Tibial artery (tissue), 4 donors: Measurements from ENCODE around the gene RNF126.
"Not testable (repeated sequence)": the region's sequence is repeated elsewhere in the genome, so short reads cannot be mapped to it uniquely, and the experiment has no call there.

ENCODE experiments used
- DNase-seq, 2 donors: peaks; one replicate each; pipeline ENCODE4 v3.0.0-alpha.2; 2019
- H3K27ac ChIP-seq, 2 donors: fragments of 200-600 bp; sonication (generic) in 1 of 2; 1 replicate in 1 of 2; 2 replicates in 1 of 2; pipeline ENCODE4 v1.5.1; 2018 to 2019; ENCODE audit warnings: mild to moderate bottlenecking in 1 of 2
- H3K27me3 ChIP-seq, 2 donors: fragments of 200-600 bp; sonication (generic) in 1 of 2; one replicate each; pipeline versions ENCODE4 v1.5.1 to v1.6.0; 2016 to 2019
- H3K36me3 ChIP-seq, 3 donors: fragments of 200-600 bp; sonication (generic) in 2 of 3; one replicate each; pipeline ENCODE4 v1.5.1; 2016 to 2019; ENCODE audit warnings: mild to moderate bottlenecking in 2 of 3
- H3K4me1 ChIP-seq, 4 donors: fragments of 200-600 bp; sonication (generic) in 2 of 4; 1 replicate in 3 of 4; 2 replicates in 1 of 4; pipeline ENCODE4 v1.5.1; 2016 to 2019
- H3K4me3 ChIP-seq, 2 donors: fragments of 200-600 bp; sonication (generic) in 1 of 2; 1 replicate in 1 of 2; 2 replicates in 1 of 2; pipeline ENCODE4 v1.5.1; 2018 to 2019; ENCODE audit warnings: mild to moderate bottlenecking in 2 of 2
- H3K9me3 ChIP-seq, 3 donors: fragments of 200-600 bp; sonication (generic) in 1 of 3; one replicate each; pipeline ENCODE4 v1.5.1; 2016 to 2019
- CTCF ChIP-seq, 2 experiments: fragments of 200-600 bp in 1 of 2; fragments of 450-650 bp in 1 of 2; IDR thresholded peaks; one replicate each; pipeline ENCODE4 v1.5.1; 2017 to 2019; ENCODE audit warnings: antibody characterized with exemption in 2 of 2, mild to moderate bottlenecking in 1 of 2, moderate library complexity in 1 of 2
- intact Hi-C: fragments of 100-400 bp; cut with DNase I; formaldehyde crosslinking; loops from one replicate; pipeline ENCODE4 v1.15.0; 2023; ENCODE audit warnings: low total_unique reads

RNF126 gene

GRCh38 chr19:622666-623065, 40.3 kb downstream of the RNF126 start:
- intact Hi-C loops: no loop called here
- H3K27ac ChIP-seq: no peak overlapping the region
- H3K36me3 ChIP-seq: peaks cover 62 to 94% (median 79%) of the 10 kb centered on the region in 3 donors

DNA sequence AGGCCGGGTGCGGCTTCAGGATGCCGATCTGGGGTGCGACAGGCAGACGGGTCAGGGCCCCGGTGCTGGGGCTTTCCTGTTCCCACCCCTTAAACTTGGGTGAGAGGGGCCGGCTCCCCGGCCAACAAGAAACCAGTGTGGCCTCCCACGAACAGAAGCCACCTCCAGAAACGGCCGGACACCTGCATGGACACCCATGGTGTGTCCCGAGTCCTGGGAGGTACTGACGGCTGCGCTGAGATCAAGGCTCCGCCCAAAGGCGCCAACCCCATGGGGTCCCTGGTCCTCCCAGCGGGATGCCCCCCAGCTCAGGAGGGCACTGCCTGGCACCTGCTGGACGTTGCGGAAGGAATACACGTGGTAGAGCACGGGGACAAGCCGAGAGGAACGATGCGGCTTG, 41.2 kb downstream of the RNF126 start:
- DNase-seq: no peak
- intact Hi-C loops: no loop called here
- Histone ChIP-seq H3K9me3 (no peaks in the 10 kb centered on the region), H3K27me3 (peaks cover 0 to 17% of the 10 kb centered on the region in 2 donors), H3K27ac (no peak overlapping the region), H3K36me3 (peaks cover 69 to 95% (median 87%) of the 10 kb centered on the region in 3 donors), H3K4me1 (no peaks in the 10 kb centered on the region), H3K4me3 (no peak overlapping the region)
- TF ChIP-seq CTCF (IDR thresholded peaks at IDR 0.05): no peak

More at GRCh38 chr19:622666-623065, 40.3 kb downstream of the RNF126 start:
- DNase-seq: no peak
- no peaks in the 10 kb centered on the region for H3K4me1 ChIP-seq
- H3K4me3 ChIP-seq: no peak overlapping the region
- H3K27me3 ChIP-seq: peaks cover 0 to 10% of the 10 kb centered on the region in 2 donors
- no peaks in the 10 kb centered on the region for H3K9me3 ChIP-seq
- no peak for TF ChIP-seq CTCF (IDR thresholded peaks at IDR 0.05)

GRCh38 chr19:621191-621590, 41.8 kb downstream of the RNF126 start:
- peaks cover 69 to 95% (median 88%) of the 10 kb centered on the region in 3 donors for H3K36me3 ChIP-seq
- DNase-seq, intact Hi-C loops: not testable (repeated sequence)

DNA sequence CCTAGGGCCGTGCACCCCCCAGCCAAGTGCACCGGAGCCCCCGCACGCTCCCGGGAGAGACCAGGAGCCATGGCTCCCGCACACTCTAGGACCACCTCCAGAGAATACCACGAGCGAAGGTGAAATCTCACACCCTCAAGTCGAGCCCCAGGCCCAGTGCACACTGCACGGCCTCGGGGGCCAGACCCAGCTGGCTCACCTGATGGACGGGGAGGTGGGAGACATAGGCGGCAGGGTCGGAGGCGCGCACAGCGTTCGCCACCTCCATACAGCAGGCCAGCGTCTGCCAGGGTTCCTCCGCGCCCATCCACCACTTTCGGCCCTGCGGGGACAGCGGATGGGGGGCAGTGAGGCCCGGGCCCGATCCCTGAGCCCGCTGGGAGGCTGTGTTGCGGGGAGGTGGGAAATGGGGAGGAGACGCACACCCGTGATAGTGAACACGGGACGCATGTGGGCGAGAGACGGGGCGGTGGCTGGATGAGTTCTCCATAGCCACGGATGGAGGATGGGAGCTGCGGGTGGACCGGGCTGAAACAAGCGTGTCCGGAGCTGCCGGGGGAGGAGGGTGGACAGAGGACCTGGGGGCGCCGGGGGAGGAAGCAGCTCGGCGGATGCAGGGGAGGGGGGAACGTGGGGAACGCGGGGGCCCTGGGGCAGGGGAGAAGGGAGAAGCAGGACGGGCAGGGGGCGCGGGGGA, 42.7 kb downstream of the RNF126 start:
- H3K27me3 ChIP-seq: peaks cover 0 to 23% of the 10 kb centered on the region in 2 donors
- DNase-seq: no peak
- H3K36me3 ChIP-seq: peaks cover 69 to 86% (median 81%) of the 10 kb centered on the region in 3 donors
- peaks cover 0 to 7% (median 3%) of the 10 kb centered on the region in 4 donors for H3K4me1 ChIP-seq
- no peaks in the 10 kb centered on the region for H3K9me3 ChIP-seq
- no peak for TF ChIP-seq CTCF (IDR thresholded peaks at IDR 0.05)
- no peak overlapping the region for H3K4me3 ChIP-seq
- intact Hi-C loops: no loop called here
- no peak overlapping the region for H3K27ac ChIP-seq

More at GRCh38 chr19:621191-621590, 41.8 kb downstream of the RNF126 start:
- not testable (repeated sequence) for H3K27ac ChIP-seq, H3K9me3 ChIP-seq, H3K4me3 ChIP-seq, H3K4me1 ChIP-seq
- H3K27me3 ChIP-seq: peaks cover 0 to 23% of the 10 kb centered on the region in 2 donors

GRCh38 chr19:619286-620002, 43.6 kb downstream of the RNF126 start:
- no peak for TF ChIP-seq CTCF (IDR thresholded peaks at IDR 0.05)
- Histone ChIP-seq H3K27me3 (peaks cover 0 to 23% of the 10 kb centered on the region in 2 donors), H3K36me3 (peaks cover 65 to 78% (median 72%) of the 10 kb centered on the region in 3 donors), H3K4me3 (no peak overlapping the region), H3K4me1 (peaks cover 0 to 7% (median 3%) of the 10 kb centered on the region in 4 donors), H3K9me3 (no peaks in the 10 kb centered on the region), H3K27ac (no peak overlapping the region)
- intact Hi-C loops: no loop called here
- DNase-seq: no peak
